Erythroblast (primary cell): ENCODE measurements around the gene LARP4.
"Not testable (repeated sequence)": the region's sequence is repeated elsewhere in the genome, so short reads cannot be mapped to it uniquely, and the experiment has no call there.

Experiments
- DNase-seq, 2 experiments: peaks; one replicate each; lab custom pipeline; 2025; lab: John Stamatoyannopoulos, UW
- GATA1 ChIP-seq: IDR thresholded peaks from 2 replicates; pipeline ENCODE4 v1.6.1; 2011; ENCODE audit warnings: low read depth, mild to moderate bottlenecking, control low read depth, low read length, moderate library complexity
- POLR2A ChIP-seq: IDR thresholded peaks from 2 replicates; pipeline ENCODE4 v1.6.1; 2011; ENCODE audit warnings: mild to moderate bottlenecking, low read length

LARP4 gene

GRCh38 chr12:50419112-50419909, 18.6 kb downstream of the LARP4 start:
- DNase-seq, result no peak
- no peak for TF ChIP-seq POLR2A

GRCh38 chr12:50422855-50423254, 22.2 kb downstream of the LARP4 start:
- not testable (repeated sequence) for DNase-seq

GRCh38 chr12:50423342-50423741, 22.7 kb downstream of the LARP4 start:
- DNase-seq, result not testable (repeated sequence)

GRCh38 chr12:50425589-50426258, 25.0 kb downstream of the LARP4 start:
- DNase-seq, result no peak
- TF ChIP-seq POLR2A, result no peak
- TF ChIP-seq GATA1, result no peak

- DNase-seq, result not testable (repeated sequence)
Measured at GRCh38 chr12:50431656-50432055, 31.0 kb downstream of the LARP4 start.

- TF ChIP-seq POLR2A (no peak), GATA1 (no peak)
Measured at GRCh38 chr12:50440288-50440687, 39.6 kb downstream of the LARP4 start.

GRCh38 chr12:50441763-50442162, 41.1 kb downstream of the LARP4 start:
- TF ChIP-seq GATA1, result no peak
- no peak for TF ChIP-seq POLR2A
- no peak for DNase-seq

More at GRCh38 chr12:50440288-50440687, 39.6 kb downstream of the LARP4 start:
- DNase-seq, result no peak

GRCh38 chr12:50442178-50442908, 41.7 kb downstream of the LARP4 start:
- TF ChIP-seq GATA1, result no peak
- TF ChIP-seq POLR2A, result no peak
- no peak for DNase-seq

- not testable (repeated sequence) for DNase-seq
Measured at GRCh38 chr12:50449671-50450070, 49.0 kb downstream of the LARP4 start.

GRCh38 chr12:50452795-50453194, 52.1 kb downstream of the LARP4 start:
- no peak for DNase-seq
- TF ChIP-seq GATA1 (no peak), POLR2A (no peak)

- no peak for DNase-seq
- TF ChIP-seq POLR2A (no peak), GATA1 (no peak)
Measured at GRCh38 chr12:50453872-50454271, 53.2 kb downstream of the LARP4 start.

- no peak for DNase-seq
- TF ChIP-seq GATA1 (no peak), POLR2A (no peak)
Measured at GRCh38 chr12:50458606-50459005, 57.9 kb downstream of the LARP4 start.

- TF ChIP-seq POLR2A, result no peak
- TF ChIP-seq GATA1, result no peak
- DNase-seq, result no peak
Measured at GRCh38 chr12:50467439-50467838, 66.8 kb downstream of the LARP4 start.

GRCh38 chr12:50477241-50477832, 76.7 kb downstream of the LARP4 start:
- no peak for DNase-seq
- TF ChIP-seq POLR2A (no peak), GATA1 (no peak)
